Activated CD4-positive, alpha-beta T cell treated with anti-CD3 and anti-CD28 coated beads for 24 hours (primary cell): ENCODE measurements around the gene DHX57.
A peak's percentile ranks its signal among the peaks of the same experiment; 100 is the strongest.

Source experiments
- DNase-seq, 2 donors: peaks; one replicate each; pipeline ENCODE4 v3.0.0-alpha.2; 2020; ENCODE audit warnings: low read depth in 2 of 2

The DHX57 gene

DNA sequence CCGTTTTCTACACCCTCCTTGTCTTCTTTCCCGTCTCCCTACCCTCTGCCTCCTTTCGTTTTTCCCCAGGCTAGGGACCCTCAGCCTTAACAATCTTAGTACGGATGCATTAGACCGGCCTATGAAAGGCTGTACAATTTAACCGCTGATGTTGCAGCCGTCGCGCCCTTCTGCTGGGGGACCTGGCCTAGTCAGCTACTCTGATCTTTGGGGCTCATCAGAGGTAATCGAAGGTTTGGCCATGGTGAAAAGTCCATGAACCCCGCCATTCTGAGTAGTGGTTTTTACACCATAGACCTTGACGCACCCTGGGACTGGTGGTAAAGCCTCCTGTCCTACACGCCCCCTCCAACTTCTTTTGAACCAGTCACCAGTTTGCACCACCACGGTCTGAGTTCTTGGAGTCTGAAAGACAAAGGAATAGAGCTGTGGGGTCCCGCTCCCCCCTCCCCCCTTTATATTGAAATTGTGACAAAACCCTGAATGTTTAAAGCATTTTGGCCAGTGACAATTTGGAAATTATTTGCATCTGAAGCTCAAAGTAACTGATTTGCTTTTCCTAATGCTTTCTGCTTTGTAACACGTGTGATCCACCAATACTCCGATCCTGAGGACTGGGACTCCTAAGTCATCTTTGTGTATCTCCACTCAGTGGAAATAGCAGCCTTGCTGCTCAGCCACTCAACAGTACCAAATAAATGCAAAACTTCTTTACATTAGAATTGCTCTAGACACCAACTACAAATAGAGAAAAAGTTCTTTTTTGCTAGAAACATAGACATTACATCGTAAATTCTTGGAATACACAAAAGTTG, 123.9 kb downstream of the DHX57 start:
- DNase-seq: no peak

DNA sequence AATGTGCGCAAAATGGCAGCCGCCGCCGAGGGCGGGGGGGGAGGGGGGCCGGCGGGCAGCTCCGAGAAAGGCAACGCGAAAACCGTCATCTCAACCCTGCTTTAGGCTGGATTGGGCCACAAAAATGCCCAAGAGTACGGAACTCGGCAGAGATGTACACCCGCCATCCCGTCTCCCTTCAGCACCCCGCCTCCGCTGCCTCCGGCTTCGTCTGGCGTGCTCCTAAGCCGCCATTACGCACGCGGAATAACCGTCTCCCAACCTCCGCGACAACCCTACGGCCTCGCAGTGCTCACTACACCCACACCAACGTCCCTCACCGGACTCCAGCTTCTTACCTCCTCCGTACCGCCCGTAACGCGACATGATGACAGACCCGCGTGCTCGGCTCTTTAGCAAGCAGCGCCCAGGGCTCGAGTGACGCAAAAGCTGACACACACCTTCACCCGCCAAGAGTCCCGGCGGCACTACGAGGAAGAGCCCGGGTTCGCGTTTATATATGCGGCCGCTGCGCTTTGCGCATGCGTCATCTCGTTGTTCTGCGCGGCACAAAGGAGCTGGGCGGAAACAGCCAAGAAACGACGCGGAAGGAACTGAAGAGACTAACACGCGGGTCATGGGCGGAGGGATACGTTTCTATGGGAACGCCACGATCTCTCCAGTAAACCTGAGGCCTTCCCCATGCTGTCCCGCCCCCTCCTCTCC, 124.7 kb downstream of the DHX57 start, which contains the start of gene SRSF7:
Gene SRSF7, minus strand, starts transcription at position 471 of the 705 bp plus-strand sequence. Its CDS starts 105 bp downstream, at position 366.
- peak; percentile 93 to 97 for DNase-seq

GRCh38 chr2:38750011-38750890, 125.5 kb downstream of the DHX57 start:
- DNase-seq: peak; percentile 32 to 35

DNA sequence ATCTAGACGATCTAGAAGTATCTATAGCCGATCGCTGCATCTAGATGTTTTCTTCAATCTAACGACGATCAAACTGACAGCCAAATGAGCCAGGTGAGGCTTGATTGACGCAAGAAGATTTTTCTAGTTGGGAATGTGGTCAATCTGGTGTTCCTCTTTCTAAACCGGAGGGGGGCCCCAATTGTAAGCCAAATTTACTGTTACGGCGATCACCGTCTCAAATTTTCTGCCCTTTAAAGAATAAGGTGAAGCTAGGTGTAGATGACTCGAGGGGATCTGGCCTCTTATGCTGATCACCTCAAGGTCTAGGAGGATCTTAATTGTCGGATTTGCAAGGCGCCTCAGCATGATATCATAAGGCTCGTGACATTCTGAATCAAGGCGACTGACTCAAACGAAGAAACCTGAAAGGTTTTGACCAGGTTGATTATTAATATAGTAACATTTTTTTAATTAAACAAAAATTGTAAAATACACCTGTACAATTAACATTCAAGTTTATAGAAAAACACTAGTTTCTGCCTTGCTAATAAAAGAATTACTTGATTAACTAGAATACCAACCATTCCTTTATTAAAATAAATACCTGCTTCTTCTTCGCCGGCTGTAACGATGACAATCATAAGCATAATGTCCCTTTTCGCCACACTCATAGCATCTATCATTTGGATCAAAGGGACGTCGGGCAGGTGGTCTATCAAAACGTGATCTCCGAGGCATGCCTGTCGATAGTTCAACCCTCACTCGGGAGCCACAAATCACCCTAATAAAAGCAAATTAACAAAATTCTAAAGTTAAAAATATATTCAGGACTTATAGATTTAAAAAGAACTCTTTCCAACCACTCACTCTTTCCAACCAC, 126.6 kb downstream of the DHX57 start:
- DNase-seq: no peak

DNA sequence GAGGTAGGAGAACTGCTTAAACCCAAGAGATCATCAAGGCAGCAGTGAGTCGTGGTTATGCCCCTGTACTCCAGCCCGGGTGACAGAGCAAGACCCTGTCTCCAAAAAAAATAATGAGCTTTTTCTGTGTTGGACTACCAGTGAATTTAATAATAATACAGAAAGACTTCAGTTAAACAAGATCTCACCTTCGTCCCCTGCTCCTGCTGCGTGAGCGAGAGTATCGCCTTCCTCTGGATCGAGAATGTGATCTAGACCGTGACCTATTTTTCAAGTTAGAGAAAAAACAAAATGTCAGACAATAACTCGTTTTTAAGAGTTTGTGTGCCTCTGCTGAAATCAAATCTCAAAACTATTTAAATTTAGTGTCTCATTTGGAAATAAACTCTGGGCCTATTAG, 127.3 kb downstream of the DHX57 start:
- no peak for DNase-seq

DNA sequence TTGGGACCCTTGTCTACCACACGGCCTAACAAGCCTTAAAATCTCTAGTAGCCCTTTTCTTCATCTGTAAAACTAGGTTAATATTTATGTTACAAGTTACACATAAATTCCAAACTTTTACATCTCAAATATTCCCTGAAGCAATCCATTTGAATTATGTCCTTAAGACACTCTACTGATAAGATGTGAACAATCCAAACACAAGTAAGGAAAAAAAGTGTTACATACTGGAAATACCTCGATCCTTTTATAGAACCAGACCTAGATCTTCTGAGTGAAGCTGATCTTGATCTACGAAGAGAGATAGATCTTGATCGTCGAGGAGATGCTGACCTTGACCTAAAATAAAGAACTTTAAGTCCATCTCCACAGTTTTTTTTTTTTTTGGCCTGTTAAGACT, 127.9 kb downstream of the DHX57 start:
- no peak for DNase-seq
